ENCODE measurements around the gene CCDC33.

The CCDC33 gene

GRCh38 chr15:74235962-74236361, at the start of gene CCDC33:
TSS of gene CCDC33 (plus strand) at chr15:74236326. CDS start at chr15:74236720, 394 bp downstream.
- no peak for DNase-seq

- DNase-seq: no peak
Observed at GRCh38 chr15:74188216-74188615, 47.9 kb upstream of the CCDC33 start.

GRCh38 chr15:74191798-74192197, 44.3 kb upstream of the CCDC33 start:
- DNase-seq: no peak

GRCh38 chr15:74192751-74193150, 43.4 kb upstream of the CCDC33 start:
- DNase-seq: no peak

GRCh38 chr15:74193299-74193718, 42.8 kb upstream of the CCDC33 start:
- DNase-seq: no peak

GRCh38 chr15:74193905-74194304, 42.2 kb upstream of the CCDC33 start:
- no peak for DNase-seq

GRCh38 chr15:74194572-74195559, 41.3 kb upstream of the CCDC33 start:
- DNase-seq: no peak

GRCh38 chr15:74196175-74196574, 40.0 kb upstream of the CCDC33 start:
- no peak for DNase-seq

- no peak for DNase-seq
Observed at GRCh38 chr15:74197176-74197965, 38.8 kb upstream of the CCDC33 start.

- DNase-seq: no peak
Observed at GRCh38 chr15:74199297-74199652, 36.9 kb upstream of the CCDC33 start.

- no peak for DNase-seq
Observed at GRCh38 chr15:74200412-74200815, 35.7 kb upstream of the CCDC33 start.

GRCh38 chr15:74200871-74201419, 35.2 kb upstream of the CCDC33 start:
- no peak for DNase-seq

- DNase-seq: no peak
Observed at GRCh38 chr15:74201710-74202420, 34.3 kb upstream of the CCDC33 start.

- no peak for DNase-seq
Observed at GRCh38 chr15:74202452-74203401, 33.4 kb upstream of the CCDC33 start, which contains the start of gene STRA6. TSS of gene STRA6 (minus strand) at chr15:74202787. CDS start at chr15:74202267, 520 bp downstream.

- no peak for DNase-seq
Observed at GRCh38 chr15:74203914-74204431, 32.2 kb upstream of the CCDC33 start.

- DNase-seq: no peak
Observed at GRCh38 chr15:74205582-74205947, 30.6 kb upstream of the CCDC33 start.

GRCh38 chr15:74206801-74207281, 29.3 kb upstream of the CCDC33 start:
- DNase-seq: peak; percentile 46 to 65

GRCh38 chr15:74207652-74208440, 28.3 kb upstream of the CCDC33 start:
- DNase-seq: no peak

GRCh38 chr15:74208496-74208895, 27.6 kb upstream of the CCDC33 start:
- no peak for DNase-seq

- DNase-seq: no peak
Observed at GRCh38 chr15:74208901-74209559, 27.1 kb upstream of the CCDC33 start.

All from cerebellar nuclear complex (tissue), 1 donor.